HG03342 (cell line): Measurements from ENCODE around the gene EXOC4.

ENCODE experiments used
- ATAC-seq: cut with Tn5 transposase; IDR thresholded peaks from one replicate; pipeline ENCODE4 v1.9.1; 2021; ENCODE audit warnings: mild to moderate bottlenecking, moderate library complexity; ENCODE audit not compliant: unreplicated experiment

EXOC4 gene

GRCh38 chr7:133691727-133692610 lies 439.1 kb downstream of the EXOC4 start:
- no peak for ATAC-seq

DNA sequence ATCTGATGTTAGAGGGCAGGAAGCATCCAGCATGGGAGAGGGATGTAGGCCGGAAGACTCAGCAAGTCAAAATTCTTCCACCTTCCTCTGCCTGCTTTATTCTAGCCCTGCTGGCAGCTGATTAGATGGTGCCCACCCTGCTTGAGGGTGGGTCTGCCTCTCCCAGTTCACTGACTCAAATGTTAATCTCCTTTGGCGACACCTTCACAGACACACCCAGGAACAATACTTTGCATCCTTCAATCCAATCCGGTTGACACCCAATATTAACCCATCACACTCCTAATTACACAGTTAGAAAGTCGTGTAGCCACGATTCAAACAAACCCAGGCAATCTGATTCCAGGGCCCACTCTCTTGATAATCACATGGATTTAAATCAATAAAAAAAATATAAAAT lies 440.4 kb downstream of the EXOC4 start:
- no peak for ATAC-seq

DNA sequence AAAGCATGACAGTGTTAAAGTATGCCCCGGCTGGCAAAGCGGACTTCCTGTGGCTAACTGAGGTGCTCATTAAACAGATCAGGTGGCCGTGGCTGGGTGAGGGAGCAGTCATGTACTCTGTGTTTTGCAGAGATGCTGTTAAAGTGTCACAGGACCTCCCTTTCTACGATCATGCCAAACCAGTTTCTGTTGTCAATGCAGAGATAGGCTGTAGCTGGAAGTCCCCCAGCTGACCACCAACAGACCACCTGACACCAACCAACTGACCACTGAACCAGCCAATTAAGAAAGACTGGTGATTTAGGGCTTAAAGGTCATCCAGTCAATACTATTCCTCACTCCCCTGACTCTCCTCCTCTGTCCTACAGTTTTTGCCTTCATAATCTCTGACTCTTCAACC lies 443.2 kb downstream of the EXOC4 start:
- no peak for ATAC-seq

GRCh38 chr7:133697585-133697984 lies 444.7 kb downstream of the EXOC4 start:
- ATAC-seq = no peak

DNA sequence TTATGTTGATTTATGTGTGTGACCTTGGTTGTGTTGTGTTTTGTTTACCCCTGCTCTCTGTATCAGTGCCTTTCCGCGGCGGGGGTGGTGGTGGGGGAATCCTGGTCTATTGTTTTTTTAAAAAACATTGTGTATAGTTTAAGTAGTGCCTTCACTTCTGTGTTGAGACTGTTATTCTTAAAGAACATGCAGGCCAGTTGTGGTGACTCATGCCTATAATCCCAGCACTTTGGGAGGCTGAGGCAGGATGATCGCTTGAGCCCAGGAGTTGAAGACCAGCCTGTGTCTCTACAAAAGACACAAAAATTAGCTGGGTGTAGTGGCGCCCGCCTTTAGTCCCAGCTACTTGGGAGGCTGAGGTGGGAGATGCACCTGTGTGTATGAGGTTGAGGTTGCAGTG lies 445.2 kb downstream of the EXOC4 start:
- ATAC-seq = no peak

- no peak for ATAC-seq
Observed at GRCh38 chr7:133699386-133699785, 446.5 kb downstream of the EXOC4 start.

DNA sequence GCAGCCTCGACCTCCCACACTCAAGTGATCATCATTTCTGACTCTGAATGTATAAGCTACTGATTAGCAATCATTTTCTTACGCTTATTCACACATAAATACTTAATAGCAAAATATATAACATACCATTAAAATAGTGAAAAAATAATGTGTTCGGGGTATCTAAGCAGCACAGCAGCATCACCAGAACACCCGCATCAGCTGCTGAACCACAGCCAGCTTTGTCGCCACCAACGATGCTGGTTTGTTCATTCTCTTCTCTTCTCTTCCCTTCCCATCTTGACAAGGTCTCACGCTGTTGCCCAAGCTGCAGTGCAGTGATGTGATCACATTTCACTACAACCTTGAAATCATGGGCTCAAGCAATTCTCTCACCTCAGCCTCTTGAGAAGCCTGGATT lies 449.2 kb downstream of the EXOC4 start:
- ATAC-seq = no peak

GRCh38 chr7:133702960-133703359 lies 450.1 kb downstream of the EXOC4 start:
- no peak for ATAC-seq

DNA sequence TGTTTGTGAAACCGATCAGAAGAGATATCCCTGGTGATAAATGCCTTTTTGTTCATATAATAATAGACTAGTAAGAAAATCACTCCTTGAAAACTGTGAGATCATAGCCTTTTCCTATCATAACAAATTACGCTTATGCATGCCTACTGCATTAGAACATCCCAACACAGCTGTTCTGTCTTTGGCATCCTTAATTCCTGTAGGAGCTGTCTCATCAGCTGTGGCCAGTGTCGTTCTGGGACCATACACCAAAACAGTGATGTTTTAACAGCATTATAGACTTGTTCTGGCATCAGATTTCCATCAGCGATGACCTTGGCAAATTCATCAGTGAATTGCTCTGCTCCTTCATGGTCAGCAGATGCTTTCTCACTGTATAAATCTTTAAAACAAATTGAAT lies 450.7 kb downstream of the EXOC4 start:
- ATAC-seq = no peak

- no peak for ATAC-seq
Observed at GRCh38 chr7:133704453-133704852, 451.6 kb downstream of the EXOC4 start.

DNA sequence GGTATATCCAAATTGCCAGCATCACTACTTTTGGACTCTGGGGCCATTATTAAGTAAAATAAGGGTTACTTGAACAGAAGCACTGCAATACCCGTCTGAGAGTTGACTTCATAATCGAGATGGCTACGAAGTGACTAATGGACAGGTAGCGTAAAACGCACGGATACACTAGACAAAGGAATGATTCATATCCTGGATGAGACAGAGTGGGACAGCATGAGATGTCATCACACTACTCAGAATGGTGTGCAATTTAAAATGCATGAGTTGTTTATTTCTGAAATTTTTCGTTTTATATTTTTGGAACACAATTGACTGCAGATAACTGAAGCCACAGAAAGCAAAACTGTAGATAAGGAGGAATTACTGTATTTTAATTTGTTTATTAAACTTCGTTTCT lies 452.7 kb downstream of the EXOC4 start:
- ATAC-seq = no peak

DNA sequence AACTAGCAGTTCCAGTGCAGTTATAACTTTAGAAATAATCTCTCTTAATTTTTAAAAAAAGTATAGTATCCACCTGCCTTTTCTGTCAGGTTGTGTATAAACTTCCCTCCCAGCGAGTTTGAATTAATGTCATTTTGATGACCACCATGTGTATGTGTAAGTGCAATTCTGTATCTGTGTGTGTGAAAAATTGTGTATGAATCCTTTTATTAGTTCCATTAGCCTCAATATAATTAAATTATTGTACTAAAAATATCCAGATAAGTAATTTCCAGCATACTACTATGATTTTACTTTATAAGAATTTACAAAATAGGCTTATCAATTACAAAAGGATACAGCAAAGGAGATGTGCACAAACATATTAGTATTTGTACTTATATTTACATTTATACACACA lies 453.1 kb downstream of the EXOC4 start:
- no peak for ATAC-seq

DNA sequence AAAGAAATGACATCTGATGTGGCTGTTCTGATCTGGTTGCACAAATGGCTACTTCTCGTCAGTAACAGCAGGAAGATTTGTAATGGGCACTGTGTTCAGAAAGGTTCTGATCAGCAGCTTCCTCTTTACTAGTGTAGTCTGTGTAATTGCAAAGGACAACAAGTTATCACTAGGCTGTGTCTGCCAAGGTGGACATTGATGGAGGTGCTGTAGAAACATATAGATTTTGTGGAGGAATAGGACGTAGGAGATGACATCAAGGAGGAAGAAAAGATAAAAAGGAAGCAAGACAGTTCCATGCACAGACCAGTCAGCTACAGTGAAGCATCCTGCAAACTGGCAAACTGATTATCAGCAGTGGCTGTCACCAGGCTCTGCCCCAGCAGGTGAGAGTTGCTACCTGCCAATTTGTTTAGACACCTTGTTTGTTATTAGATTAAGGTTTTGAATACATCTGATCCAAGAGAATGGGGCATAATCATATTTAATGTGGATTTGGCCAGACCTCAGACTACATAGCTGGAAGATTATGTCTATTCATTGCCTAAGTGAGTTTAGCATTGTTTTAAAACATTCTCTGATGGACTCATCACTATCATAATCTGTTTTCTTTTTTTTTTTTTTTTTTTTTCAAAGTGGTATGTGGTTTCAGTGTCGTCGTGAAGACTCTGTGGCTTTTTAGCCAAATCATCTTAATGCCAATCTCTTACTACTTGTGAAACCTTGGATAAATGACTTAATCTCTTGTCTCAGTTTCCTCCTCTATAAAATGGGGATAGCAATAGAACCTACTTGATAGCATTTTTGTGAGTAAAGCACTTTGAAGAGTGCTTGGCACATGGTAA lies 456.4 kb downstream of the EXOC4 start:
- no peak for ATAC-seq

DNA sequence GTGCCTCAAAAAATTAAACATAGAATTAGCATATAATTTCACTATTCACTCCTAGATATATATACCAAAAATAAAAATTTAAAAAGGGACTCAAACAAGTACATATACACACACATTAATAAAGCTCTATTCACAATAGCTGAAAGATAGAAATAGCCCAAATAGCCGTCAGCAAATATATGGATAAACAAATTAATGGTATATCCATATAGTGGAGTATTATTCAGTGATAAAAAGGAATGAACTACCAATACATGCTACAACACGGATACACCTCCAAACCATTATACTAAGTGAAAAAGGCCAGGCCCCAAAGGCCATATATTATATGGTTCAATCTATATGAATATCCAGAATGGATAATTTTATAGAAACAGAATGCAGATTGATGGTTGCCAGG lies 459.7 kb downstream of the EXOC4 start:
- ATAC-seq = no peak

DNA sequence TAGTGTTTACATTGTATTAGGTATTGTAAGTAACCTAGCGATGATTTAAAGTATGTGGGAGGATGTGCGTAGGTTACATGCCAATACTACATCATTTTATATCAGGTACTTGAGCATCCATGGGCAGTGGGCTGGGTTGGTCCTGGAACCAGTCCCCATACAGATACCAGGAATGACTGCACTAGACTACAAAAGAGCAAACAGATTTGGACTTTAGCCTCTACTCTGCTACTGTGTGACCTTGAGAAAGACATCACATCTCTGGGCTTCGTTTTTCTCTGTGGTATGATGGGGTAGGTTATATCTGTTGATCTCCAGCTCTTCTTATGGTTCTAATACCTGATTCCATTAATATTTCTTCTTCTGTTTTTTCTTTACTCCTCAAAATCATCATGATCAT lies 461.8 kb downstream of the EXOC4 start:
- ATAC-seq = no peak

- ATAC-seq = no peak
Observed at GRCh38 chr7:133718131-133718530, 465.3 kb downstream of the EXOC4 start.

- ATAC-seq = no peak
Observed at GRCh38 chr7:133723044-133723443, 470.2 kb downstream of the EXOC4 start.

DNA sequence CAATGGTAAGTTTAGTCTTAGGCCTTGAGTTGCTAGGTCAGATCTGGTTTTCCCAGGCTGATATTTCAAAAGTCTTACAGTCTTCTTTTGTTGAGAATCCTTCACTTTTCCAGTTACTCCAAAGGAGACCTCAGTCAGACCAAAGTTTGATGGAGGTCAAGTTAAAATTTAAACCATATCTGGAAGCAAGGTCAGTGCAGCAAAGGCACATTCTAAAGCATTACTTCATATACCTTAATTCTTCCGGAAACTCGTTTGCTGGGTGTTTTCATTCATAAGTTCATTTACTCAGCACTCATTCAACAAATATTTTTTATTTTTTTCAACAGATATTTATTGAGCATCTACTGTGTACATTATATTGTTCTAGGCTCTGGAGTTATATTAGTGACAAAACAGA lies 471.3 kb downstream of the EXOC4 start:
- ATAC-seq = no peak

DNA sequence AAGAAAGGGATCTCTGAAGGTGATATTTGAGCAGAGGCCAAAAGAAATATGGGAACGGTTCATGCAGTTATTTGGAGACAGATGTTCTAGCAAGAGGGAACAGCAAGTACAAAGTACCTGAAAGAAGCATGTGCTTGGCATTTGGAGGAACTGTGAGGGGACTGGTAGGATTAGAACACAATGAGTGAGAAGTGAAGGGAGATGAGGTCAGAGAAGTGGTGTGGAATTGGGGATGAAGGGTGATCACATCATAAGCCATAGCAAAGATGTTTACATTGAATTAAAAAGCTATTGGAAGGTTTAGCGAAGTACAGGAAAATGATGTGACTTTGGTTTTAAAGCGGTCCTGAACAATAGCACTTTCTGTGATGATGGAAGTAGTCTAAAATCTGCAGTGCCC lies 471.8 kb downstream of the EXOC4 start:
- ATAC-seq = no peak

GRCh38 chr7:133727476-133728214 lies 474.8 kb downstream of the EXOC4 start:
- no peak for ATAC-seq

DNA sequence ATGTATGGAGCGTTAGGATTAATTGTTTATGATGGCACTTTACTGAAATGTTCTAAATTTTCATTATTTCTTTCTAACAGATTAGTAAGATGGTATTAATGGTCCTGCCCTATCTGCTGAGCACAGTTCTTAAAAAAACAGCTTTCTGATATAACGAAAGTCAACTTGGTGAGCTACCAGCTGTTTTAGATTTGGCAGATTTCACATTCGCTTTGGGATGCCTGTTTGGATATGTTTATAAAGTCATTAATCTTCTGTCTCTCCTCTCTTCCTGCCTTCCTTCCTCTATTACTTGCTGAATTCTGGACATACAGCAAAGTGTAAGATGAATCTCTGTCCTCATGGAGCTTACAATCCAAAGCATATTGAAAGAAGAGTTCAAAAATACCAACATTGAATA lies 477.5 kb downstream of the EXOC4 start:
- no peak for ATAC-seq
